GM18520 (cell line): ENCODE data around the gene RAB37.

Experiments
- ATAC-seq: cut with Tn5 transposase; IDR thresholded peaks from one replicate; pipeline ENCODE4 v1.9.1; 2021; ENCODE audit not compliant: unreplicated experiment

Gene RAB37, protein sequence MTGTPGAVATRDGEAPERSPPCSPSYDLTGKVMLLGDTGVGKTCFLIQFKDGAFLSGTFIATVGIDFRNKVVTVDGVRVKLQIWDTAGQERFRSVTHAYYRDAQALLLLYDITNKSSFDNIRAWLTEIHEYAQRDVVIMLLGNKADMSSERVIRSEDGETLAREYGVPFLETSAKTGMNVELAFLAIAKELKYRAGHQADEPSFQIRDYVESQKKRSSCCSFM

DNA sequence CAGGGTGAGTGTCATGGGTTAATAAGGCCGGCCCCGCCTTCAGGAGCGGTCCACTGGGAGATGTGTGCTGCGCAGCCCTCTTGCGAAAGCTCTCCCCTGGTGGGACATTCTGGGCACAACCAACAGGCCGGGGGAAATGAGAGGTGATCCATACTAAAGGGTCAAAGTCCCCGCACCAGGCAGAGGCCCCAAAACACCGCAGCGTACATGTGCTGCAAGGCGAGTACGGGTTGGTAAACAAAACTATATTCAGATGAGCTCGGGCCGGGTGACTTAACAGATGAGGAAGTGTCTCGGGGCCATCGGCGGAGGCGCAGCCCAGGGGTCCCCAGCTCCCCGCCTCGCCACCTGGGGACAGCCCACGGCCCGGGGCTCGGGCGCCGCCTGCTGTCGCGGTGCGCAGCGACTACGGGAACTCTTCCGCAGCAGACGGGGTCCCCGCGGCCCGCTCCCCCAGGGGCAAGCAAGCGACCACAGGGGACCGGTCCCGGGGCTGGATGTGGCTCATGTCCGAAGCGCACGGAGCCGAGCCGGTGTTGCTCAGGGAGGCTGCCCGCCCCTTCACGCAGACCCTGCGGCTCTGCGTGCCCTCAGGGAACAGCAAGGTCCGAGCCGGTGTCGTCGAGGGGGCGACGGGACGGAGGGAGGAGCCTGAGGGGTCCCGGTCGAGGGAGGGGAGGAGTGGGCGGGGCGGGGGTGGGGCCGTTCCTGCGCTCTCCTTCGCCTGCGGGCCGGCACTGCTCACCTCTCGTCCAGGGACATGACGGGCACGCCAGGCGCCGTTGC, at the start of gene RAB37:
Gene RAB37, plus strand, starts transcription at position 744 of the 786 bp plus-strand sequence. Its CDS starts 17 bp downstream, at position 761.
- no peak for ATAC-seq

DNA sequence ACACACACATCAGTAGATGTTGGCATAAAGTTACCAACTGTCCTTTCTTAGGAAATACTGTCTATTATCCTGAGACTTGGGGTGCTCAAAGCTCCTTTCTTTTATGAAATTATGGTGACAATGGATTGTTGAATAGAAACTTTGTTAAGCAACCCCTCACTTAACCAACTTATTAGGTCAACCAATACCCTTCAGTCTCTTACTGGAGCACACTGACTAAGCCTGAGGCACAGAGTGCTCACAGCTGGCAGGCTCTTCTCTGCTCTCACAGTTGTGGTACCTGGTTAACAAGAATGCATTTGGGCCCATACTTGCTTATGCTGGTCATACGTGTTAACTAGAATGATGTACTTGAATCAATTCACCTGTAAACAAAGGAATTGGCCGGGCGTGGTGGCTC, 49.2 kb upstream of the RAB37 start:
- ATAC-seq = no peak

DNA sequence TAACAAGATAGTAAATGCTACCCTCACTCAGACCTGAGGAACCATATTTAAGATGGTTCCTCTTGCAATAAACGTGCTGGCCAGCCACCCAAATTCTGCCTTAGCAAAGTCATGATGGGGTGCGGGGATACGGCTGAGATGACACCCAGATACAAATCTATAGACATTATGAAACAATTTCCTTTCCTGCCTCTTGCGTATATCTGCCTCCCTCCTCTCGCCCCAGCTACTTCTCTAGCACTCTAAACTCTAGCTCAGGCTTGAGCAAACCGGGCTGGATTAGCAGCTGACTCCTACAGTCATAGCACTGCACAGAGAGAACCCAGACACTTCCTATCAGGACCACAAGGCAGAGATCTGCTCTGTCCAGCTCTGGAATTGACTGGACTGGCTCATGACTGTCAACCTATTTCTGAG, 46.6 kb upstream of the RAB37 start:
- ATAC-seq = no peak

DNA sequence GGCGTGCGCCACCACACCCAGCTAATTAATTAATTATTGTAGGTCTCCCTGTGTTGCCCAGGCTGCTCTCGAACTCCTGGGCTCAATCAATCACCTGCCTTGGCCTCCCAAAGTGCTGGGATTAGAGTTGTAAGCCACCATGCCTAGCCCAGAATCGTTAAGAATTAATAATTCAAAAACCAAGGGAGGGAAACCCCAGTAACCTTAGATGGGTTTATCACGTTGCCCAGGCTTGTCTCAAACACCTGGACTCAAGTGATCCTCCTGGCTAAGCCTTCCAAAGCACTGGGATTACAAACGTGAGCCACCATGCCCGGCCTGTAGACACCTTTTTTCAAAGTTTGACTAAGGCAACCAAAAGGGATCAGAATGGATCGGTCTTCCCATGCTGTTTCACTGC, 45.9 kb upstream of the RAB37 start:
- no peak for ATAC-seq

DNA sequence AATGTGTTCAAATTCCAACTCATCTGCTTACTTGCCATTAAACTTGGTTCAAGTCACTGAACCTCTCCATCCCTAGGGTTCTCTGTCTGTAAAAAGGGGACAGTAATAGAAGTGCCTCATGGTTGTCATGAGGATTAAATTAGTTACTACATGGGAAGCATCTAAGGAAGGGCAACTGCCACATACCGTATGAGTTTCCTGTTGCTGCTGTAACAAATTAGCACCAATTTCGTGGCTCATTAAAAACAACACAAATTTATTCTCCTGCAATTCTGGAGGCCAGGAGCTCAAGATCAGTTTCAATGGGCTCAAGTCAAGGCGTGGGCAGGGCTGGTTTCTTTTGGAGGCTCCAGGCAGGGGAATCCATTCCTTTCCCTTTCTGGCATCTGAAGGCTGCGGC, 43.0 kb upstream of the RAB37 start:
- ATAC-seq = no peak

DNA sequence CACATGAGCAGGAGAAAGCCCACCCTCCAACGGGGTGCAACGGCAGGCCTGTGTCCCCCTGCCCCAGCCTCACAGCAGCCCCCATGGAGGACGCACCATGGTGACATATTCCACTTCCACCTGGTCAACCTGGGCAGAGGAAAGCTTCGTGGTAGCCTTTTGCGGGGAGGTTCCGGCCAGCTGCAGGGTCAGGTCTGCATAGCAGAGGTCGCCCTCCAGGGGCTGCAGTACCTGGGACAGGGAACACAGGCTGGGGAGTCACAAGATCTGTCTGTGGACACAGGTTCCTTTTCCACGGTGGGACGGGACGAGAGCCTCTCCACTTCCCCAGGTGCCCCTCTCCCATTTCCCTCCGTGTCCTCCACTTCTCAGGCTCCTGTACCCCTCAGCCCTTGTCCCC, 41.4 kb upstream of the RAB37 start:
- ATAC-seq = no peak

DNA sequence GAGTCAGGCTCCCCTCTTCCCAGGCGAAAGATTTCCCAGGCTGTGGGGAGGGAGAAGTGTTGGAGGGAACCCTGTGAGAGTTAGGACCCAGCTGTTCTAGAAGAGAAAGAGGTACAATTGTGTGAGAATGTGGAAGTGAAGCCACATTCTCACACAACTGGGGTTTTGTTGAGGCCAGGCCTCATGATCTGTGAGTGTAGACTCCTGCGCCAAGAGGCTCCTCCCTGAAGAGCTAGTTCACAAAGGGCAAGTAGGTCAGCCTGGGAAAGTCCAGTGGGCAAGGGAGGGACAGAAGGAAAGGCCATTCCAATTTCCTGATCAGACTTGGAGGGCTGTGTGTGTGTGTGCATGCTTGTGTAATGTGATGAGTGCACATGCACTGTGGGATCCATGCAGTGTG, 39.5 kb upstream of the RAB37 start:
- ATAC-seq = no peak

DNA sequence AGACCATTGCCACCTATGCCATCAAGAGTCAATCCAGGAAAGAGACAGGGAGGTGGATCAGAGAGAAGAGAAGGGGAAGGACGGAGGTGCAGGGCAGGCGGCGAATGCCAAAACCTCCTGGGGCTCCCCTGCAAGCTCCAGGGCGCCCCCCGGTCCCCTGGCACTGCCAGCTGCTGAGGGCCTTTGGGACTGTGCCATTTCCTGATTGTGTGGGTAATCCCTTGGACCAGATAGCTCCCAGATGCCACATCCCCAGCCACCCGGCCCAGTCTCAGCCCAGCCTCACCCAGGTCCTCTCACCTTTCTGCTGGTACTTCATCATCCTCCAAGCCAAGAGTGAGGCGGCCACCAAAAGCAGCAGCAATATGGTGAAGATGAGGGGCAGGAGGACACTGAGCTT, 39.0 kb upstream of the RAB37 start:
- no peak for ATAC-seq

DNA sequence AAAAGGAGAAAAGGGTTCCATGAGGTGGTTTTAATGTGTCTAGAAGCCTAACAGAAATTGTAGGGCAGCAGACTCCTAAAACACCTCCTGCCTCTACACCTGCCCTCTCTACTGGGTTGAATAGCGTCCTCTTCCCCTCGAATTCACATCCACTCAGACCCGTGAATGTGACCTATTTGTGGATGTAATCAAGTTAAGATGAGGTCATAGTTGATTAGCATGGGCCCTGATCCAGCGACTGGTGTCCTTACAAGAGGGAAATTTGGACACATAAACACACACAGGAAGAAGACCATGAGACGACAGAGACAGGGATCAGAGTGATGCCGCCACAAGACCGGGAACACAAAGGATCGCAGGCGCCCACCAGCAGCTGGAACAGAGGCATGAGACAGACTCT, 37.8 kb upstream of the RAB37 start:
- ATAC-seq = no peak

DNA sequence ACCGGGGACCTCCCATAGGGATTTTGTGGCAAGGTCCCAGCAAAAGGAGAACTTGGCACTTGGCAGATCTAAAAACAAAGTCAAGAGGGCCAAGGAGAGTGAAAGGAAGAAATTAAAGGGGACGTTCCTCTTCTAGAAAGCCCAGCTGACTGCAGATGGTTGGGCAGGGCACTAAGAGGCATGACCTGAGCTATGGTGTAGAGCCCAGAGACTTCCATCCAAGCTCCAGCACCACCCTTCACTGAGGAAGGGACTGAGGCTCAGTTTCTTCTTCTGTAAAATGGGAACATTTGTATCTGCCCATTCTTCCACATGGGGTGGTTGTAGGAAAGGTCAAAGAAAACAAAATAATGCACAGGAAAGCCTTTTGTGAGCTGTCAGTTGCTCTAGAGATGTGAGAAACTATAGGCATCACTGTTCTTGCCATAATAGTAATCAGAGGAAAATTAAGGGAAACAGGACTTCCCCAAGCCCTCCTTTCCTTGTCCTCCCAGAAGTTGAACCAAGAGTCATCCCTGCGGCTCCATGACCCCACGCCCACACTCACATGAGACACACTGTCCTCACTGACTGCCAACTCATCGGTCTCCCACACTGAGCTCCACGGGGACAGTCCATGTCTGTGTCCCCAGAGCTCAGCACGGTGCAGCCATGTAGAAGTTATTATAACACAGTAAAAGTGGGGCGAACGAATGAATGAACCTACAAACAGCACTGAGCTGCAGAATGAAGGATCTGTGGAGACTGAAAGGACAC, 34.8 kb upstream of the RAB37 start:
- no peak for ATAC-seq

DNA sequence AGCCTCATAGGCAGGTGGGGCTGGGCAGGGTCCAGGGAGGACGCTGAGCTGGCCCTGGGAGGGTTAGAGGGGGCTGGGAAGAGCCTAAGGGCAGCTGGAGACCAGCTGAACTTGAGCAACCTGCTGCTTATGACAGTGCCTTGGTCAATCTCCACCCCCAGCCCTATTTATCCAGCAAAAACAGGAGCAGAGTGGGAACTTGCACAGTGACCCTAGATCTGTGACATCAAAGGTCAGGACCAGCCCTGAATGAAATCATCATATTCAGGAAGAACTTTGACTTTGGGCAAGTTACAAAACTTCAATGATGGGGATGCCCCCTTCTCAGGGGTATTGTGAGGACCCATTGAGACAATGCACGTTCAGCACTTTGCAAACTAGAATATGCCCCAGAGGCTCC, 33.7 kb upstream of the RAB37 start:
- no peak for ATAC-seq

DNA sequence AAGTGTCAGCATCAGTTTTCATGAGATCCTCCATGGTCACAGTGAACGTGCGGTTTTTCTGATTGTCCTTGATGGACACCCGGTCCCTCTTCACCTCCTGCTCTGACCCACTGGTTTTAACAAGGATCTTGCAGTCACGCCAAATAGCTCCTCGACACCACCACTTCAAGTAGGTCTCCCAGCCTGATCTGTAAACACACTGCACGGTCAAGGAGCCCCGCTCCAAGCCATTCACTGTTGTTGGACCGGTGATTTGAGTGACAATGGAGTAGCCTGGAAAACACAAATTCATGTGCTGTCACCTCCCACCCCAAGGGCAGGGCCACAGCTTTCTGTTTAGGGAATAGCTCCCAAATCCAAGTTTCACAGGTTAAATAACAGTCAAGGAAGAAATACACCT, 32.5 kb upstream of the RAB37 start:
- ATAC-seq = no peak

DNA sequence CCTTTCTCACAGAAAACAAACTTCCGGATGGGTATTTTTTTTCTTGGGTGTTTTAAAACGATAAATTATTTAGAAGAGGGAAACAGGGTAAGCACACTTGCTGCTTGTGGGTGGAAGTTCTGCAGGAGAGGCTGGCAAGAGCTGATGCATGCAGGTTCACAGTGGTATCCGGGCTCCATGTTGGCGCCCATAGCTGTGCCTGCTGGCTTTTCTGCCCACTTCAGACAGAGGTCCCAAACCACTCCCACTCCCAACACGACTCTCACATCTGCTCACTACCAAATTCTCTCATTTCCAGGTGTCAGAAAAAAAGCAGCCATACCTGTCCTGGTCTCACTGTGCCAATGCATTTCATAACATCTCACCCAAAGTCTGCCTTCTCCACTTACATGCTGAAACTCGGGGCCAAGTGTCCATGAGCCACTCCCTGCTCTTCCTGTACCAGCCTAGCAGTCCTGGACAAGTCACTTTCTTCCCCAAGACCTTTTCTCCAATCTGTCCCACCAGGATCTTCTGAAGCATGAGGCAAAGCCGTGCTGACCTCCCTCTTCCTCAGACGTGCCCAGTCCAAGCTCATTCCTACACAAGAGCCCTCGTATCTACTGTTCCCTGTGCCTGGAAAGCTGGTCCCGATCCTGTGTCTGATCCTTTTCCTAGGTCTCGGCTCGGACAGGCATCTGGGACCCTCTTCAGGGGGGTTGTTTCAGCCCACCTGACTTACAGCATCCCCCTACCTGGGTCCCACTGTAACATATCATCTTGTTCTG, 25.8 kb upstream of the RAB37 start:
- ATAC-seq = no peak

DNA sequence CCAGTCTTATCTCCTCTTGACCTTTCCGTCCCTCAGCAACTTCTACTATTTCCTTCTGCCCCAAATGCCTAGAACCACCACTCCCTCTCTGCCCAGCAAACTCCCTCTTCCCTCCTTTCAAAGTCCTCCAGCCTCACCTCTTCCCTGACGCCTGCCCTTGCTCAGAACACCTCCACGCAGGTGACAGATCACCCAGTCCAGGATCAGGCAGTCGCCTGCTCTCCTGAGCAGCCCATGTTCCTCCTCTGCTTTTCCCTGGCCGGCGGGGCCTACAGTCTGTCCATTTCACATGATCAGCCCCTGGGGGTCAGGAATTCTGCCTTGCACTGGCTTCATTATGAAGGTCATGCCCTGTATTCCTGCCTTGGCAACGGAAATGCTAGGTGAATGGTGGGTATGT, 24.8 kb upstream of the RAB37 start:
- ATAC-seq = no peak

DNA sequence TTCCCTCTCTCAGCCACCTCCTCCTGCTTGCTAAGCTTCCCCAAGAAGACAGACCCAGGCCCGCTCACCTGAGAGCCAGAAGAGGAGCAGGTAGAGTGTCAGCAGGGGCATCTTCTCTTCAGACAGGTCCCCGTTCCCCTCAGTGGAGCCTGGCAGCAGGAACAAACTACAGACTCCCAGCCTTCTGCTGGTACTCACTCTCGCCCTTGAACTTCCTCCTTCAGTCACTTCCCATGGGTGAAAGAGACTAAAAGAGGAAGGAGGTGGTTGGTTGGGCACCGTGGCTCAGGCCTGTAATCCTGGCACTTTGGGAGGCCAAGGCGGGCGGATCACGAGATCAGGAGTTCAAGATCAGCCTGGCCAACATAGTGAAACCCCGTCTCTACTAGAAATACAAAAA, 24.3 kb upstream of the RAB37 start, which contains the start of gene CD300LF:
Gene CD300LF, minus strand, starts transcription at position 168 of the 400 bp plus-strand sequence. Its CDS starts 57 bp downstream, at position 111.
- no peak for ATAC-seq

DNA sequence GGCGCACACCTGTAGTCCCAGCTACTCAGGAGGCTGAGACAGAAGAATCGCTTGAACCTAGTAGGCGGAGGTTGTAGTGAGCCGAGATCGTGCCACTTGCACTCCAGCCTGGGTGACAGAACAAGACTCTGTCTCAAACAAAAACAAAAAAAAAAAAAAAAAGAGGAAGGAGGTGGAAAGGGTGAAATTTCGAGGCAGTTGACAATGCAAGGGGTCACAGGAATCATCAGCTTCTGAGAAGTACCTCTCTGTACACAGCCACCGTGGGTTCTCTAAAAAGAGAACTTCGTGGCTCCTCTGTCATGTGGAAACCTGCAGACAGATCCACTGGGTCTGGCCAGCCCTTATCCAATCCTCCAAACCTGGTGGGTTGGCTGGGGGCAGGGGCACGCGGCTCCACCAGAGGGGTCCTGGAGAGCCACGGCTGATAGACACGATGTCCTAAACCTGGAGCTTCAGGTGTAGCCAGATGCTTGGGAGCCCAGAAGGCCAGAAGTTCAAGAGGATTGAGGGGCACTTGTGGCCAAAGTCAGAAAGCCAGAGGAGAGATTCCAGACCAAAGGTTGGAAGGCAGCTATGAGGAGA, 23.8 kb upstream of the RAB37 start:
- no peak for ATAC-seq

DNA sequence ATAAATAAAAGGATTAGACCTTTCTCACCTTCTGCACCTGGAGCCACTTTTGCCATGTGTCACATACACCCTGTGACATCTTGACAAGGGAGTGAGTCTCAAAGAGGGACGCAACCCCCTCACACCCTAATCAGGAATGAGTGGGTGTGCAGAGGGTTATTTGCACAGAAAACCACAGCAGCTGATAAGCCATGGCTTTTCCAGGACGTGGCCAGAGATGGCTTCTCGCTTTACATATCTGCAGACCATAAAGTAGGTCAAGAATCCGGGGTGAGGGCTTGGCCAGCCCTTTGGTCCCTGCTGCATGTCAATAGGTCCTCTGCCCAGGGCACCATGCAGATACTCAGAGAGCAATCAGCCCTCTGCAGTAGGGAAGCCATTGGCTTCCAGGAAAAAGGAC, 21.9 kb upstream of the RAB37 start:
- no peak for ATAC-seq

DNA sequence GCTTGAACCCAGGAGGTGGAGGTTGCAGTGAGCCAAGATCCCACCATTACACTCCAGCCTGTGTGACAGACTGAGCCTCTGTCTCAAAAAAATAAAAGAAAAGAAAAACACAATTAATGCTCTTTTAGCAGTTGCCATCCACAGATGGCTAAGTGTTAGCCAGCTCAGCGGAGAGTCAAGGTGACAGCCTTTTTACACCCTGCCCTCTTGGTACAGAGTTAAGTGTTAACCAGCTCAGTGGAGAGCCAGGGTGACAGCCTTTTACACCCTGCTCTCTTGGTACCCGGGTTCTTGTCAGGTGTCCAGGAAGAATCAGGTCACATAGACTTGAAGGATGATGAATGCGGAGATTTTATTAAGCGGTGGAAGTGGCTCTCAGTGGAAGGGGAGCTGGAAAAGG, 16.6 kb upstream of the RAB37 start:
- ATAC-seq = no peak

DNA sequence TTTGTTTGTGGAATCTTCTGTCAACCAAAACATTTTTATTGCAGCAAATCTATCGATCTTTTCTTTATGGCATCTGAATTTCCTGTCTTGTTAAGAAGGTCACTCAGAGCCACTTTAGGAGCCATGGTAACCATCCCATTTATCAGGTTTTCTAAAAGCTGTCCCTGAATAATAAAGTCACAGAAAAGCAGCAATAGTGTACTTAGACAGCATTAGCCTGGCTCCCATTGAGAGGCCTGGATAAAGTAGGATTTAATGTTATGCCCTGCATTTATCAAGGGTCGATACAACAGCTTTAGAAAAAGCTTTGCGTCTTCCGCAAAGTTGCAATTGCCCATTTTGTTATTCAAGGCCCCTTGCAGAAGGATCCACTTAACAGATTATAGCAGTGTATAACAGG, 14.3 kb upstream of the RAB37 start:
- ATAC-seq = no peak

DNA sequence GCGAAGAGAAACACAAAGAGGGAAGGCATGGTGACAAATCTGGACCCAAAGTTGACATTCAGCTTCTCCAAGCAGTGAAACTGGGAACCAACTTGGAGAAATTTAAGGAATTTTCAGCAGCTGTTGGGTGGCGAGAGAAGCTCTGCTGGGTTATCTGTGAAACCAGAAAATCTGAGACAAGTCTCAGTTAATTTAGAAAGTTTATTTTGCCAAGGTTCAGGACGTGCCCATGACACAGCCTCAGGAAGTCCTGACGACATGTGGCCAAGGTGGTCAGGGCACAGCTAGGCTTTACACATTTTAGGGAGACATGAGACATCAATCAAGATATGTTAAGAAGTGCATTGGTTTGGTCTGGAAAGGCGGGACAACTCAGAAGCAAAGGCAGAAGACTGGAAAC, 13.2 kb upstream of the RAB37 start:
- ATAC-seq = no peak

DNA sequence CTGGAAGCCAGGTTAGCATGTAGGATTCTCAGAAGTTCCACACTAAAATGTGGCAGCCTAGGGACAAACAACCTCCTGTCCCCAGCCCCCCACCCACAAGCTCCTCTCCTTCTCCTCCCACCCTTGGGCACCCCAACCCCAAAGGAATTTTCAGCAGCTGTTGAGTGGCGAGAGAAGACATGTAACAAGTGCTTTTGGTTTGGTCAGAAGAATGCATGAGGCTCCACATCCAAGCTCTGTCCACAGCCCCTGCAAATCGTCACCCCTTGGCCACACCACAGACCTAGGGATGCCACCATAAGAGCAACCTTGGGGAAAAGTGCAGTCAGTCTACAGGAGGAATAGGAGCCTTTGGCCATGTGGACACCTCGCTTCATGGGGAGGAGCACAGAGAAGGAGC, 11.9 kb upstream of the RAB37 start:
- no peak for ATAC-seq
